SU-DHL-6 (cell line): ENCODE data around the gene GFPT2.

Experiments used
- EZH2phosphoT487 ChIP-seq: fragments of 200-600 bp; sonication (generic), shearing (Covaris generic); conservative IDR thresholded peaks from 2 replicates; pipeline ENCODE4 v1.6.1; 2018; ENCODE audit warnings: mild to moderate bottlenecking, antibody characterized with exemption, low read length, moderate library complexity, mixed read lengths
- TF ChIP-seq, protein P1 (sequence below): fragments of 200-600 bp; sonication (generic); IDR thresholded peaks from one replicate; pipeline ENCODE4 v1.5.1; 2017; ENCODE audit warnings: antibody characterized with exemption, mild to moderate bottlenecking, low read length, moderate library complexity; ENCODE audit not compliant: insufficient read depth, poor library complexity, severe bottlenecking

DNA sequence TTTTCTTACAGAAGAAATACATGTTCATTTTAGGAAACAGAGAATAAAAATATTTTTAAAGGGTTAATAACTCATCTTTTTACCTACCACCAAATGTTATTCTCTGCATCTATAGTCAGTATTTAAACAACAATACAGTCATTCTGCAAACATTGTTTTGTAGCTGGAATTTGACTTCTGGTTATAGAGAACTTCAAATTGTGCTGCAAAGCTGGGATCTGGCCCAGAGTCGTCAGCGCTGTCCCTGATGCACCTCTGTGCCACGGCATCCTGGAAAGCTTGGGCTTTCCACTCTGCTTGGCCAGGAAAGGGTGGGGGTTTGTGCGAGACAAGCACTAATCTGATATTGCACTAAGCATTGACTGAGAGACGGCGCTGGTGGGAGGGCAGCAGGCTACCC is 5.0 kb upstream of the GFPT2 start:
- TF ChIP-seq, protein P1, sequence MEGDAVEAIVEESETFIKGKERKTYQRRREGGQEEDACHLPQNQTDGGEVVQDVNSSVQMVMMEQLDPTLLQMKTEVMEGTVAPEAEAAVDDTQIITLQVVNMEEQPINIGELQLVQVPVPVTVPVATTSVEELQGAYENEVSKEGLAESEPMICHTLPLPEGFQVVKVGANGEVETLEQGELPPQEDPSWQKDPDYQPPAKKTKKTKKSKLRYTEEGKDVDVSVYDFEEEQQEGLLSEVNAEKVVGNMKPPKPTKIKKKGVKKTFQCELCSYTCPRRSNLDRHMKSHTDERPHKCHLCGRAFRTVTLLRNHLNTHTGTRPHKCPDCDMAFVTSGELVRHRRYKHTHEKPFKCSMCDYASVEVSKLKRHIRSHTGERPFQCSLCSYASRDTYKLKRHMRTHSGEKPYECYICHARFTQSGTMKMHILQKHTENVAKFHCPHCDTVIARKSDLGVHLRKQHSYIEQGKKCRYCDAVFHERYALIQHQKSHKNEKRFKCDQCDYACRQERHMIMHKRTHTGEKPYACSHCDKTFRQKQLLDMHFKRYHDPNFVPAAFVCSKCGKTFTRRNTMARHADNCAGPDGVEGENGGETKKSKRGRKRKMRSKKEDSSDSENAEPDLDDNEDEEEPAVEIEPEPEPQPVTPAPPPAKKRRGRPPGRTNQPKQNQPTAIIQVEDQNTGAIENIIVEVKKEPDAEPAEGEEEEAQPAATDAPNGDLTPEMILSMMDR: no peak
- no peak for TF ChIP-seq EZH2phosphoT487
